Osteocyte (in vitro differentiated cells): Measurements from ENCODE around the gene RNF166. TPM values are rescaled to one million over a fixed set of nuclear protein-coding genes. Genes with fewer than 3 reads are reported as not detected.

Source experiments
- DNase-seq: peaks from one replicate; pipeline ENCODE4 v3.0.0; 2021; ENCODE audit warnings: mixed read lengths; ENCODE audit not compliant: unreplicated experiment; ENCODE audit errors: extremely low spot score
- H3K27ac Mint-ChIP-seq: one replicate; pipeline ENCODE4 v1.8.0; 2021; ENCODE audit warnings: mild to moderate bottlenecking, mixed read lengths; ENCODE audit not compliant: unreplicated experiment
- H3K27me3 Mint-ChIP-seq: one replicate; pipeline ENCODE4 v1.8.0; 2021; ENCODE audit warnings: mixed read lengths; ENCODE audit not compliant: unreplicated experiment
- H3K36me3 Mint-ChIP-seq: one replicate; pipeline ENCODE4 v1.8.0; 2021; ENCODE audit warnings: mixed read lengths; ENCODE audit not compliant: unreplicated experiment
- H3K4me1 Mint-ChIP-seq: one replicate; pipeline ENCODE4 v1.8.0; 2021; ENCODE audit warnings: mixed read lengths; ENCODE audit not compliant: unreplicated experiment
- H3K4me3 Mint-ChIP-seq: one replicate; pipeline ENCODE4 v1.8.0; 2021; ENCODE audit warnings: mild to moderate bottlenecking, moderate library complexity, mixed read lengths; ENCODE audit not compliant: unreplicated experiment
- H3K9me3 Mint-ChIP-seq: one replicate; pipeline ENCODE4 v1.8.0; 2021; ENCODE audit warnings: mixed read lengths; ENCODE audit not compliant: unreplicated experiment
- CTCF ChIP-seq: fragments of 200-600 bp; sonication (generic); IDR thresholded peaks from 2 replicates; pipeline ENCODE4 v1.5.0; 2021; ENCODE audit warnings: antibody characterized with exemption, mild to moderate bottlenecking, moderate library complexity
- total RNA-seq: library from RNA; stranded (reverse); gene quantifications from 2 replicates; pipeline ENCODE4 v1.2.1, GENCODE V29; 2021

The RNF166 gene
- total RNA-seq, 1 donor from 2014 or later: 17.2 TPM

GRCh38 chr16:88700636-88701482 is 5.3 kb downstream of the RNF166 start:
- Mint-ChIP-seq H3K27ac (peak overlapping the region; percentile 56), H3K4me1 (peaks cover 25% of the 10 kb centered on the region), H3K9me3 (no peaks in the 10 kb centered on the region), H3K36me3 (peaks cover 4% of the 10 kb centered on the region), H3K4me3 (no peak overlapping the region), H3K27me3 (no peaks in the 10 kb centered on the region)
- DNase-seq: peak; percentile 90
- no peak for TF ChIP-seq CTCF

GRCh38 chr16:88700322-88700635 is 5.9 kb downstream of the RNF166 start:
- no peak for TF ChIP-seq CTCF
- Mint-ChIP-seq H3K4me3 (no peak overlapping the region), H3K9me3 (no peaks in the 10 kb centered on the region), H3K27ac (no peak overlapping the region), H3K36me3 (peaks cover 4% of the 10 kb centered on the region), H3K27me3 (no peaks in the 10 kb centered on the region), H3K4me1 (peaks cover 21% of the 10 kb centered on the region)
- DNase-seq: no peak

- Mint-ChIP-seq H3K27me3 (no peaks in the 10 kb centered on the region), H3K36me3 (peaks cover 4% of the 10 kb centered on the region), H3K9me3 (no peaks in the 10 kb centered on the region), H3K4me1 (peaks cover 15% of the 10 kb centered on the region), H3K27ac (no peak overlapping the region), H3K4me3 (no peak overlapping the region)
- no peak for TF ChIP-seq CTCF
- no peak for DNase-seq
Observed at GRCh38 chr16:88699180-88699579, 7.0 kb downstream of the RNF166 start.

GRCh38 chr16:88698646-88699045 is 7.6 kb downstream of the RNF166 start:
- Mint-ChIP-seq H3K9me3 (no peaks in the 10 kb centered on the region), H3K27ac (no peak overlapping the region), H3K4me1 (peaks cover 11% of the 10 kb centered on the region), H3K36me3 (peaks cover 4% of the 10 kb centered on the region), H3K27me3 (no peaks in the 10 kb centered on the region), H3K4me3 (no peak overlapping the region)
- TF ChIP-seq CTCF: no peak
- no peak for DNase-seq

- Mint-ChIP-seq H3K4me1 (peaks cover 9% of the 10 kb centered on the region), H3K36me3 (peaks cover 4% of the 10 kb centered on the region), H3K27ac (no peak overlapping the region), H3K9me3 (no peaks in the 10 kb centered on the region), H3K4me3 (no peak overlapping the region), H3K27me3 (no peaks in the 10 kb centered on the region)
- TF ChIP-seq CTCF: peak; percentile 29
- no peak for DNase-seq
Observed at GRCh38 chr16:88697831-88698615, 8.2 kb downstream of the RNF166 start.
